Brain microvascular endothelial cell (primary cell): ENCODE measurements around the gene CBY1.

Source experiments
- DNase-seq: peaks from one replicate; pipeline ENCODE4 v3.0.0-alpha.2; 2020
- H3K27ac ChIP-seq: fragments of 250-450 bp; sonication (Bioruptor Pico); 2 replicates; pipeline ENCODE4 v1.5.1; 2020; ENCODE audit warnings: mild to moderate bottlenecking, moderate library complexity
- H3K27me3 ChIP-seq: fragments of 250-450 bp; sonication (Bioruptor Pico); replicated peaks from 2 replicates; pipeline ENCODE4 v1.5.1; 2020; ENCODE audit warnings: mild to moderate bottlenecking
- H3K36me3 ChIP-seq: fragments of 250-450 bp; sonication (Bioruptor Pico); replicated peaks from 2 replicates; pipeline ENCODE4 v1.5.1; 2020; ENCODE audit warnings: mild to moderate bottlenecking
- H3K4me3 ChIP-seq: 2 replicates; pipeline ENCODE4 v1.5.1; 2011; ENCODE audit warnings: low read depth, mild to moderate bottlenecking, control low read depth, low read length, moderate library complexity
- CTCF ChIP-seq: IDR thresholded peaks from 2 replicates; pipeline ENCODE4 v1.5.1; 2011; ENCODE audit warnings: low read depth, mild to moderate bottlenecking, moderate library complexity, low read length, control low read depth, inconsistent platforms; ENCODE audit errors: missing control alignments
- in situ Hi-C: cut with HindIII; loops from 2 replicates; pipeline ENCODE4 v1.10.0; 2017; ENCODE audit warnings: low sequenced_read_pairs, low pct_ligation_motif_present

CBY1 gene

DNA sequence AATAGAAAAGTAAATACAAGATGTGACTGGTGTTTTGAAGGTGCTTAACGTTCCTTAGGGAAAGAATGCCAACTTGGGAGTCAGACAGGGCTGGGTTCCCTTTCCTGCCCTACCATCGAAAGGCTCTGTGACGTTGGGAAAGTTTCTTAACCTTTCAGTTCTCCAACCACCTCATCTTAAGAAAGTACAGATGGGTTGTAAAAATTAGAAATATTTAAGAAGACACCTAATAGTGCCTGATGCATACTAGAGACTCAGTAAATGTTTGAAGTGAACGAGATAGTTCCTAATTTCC is 50.4 kb downstream of the CBY1 start:
- no peak for DNase-seq
- H3K27me3 ChIP-seq, result no peaks in the 10 kb centered on the region
- peak overlapping the region; percentile 92 for H3K4me3 ChIP-seq
- H3K36me3 ChIP-seq, result no peaks in the 10 kb centered on the region
- in situ Hi-C loops, result no loop called here
- peak overlapping the region; percentile 88 for H3K27ac ChIP-seq
- no peak for TF ChIP-seq CTCF

GRCh38 chr22:38707346-38707745 is 50.9 kb downstream of the CBY1 start:
- no peak overlapping the region for H3K27ac ChIP-seq
- no peak for DNase-seq
- in situ Hi-C loops, result no loop called here

DNA sequence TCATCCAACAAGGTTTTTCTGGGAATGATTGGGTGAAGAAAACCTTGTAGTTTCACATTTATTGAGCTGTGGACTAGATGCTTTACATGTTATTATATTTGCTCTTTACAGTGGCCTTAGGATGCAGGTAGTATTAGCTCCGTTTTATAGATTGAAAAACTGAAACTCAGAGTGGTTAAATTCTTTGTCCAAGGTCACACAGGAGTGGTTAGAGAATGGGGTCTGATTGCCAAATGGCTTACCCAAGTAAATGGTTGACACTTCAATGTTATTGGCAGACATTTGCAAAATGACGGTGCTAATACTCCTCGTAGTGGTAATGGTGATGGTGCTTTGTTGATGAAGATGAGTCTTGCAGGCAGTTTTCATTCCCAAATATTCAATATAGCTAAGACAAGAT is 51.5 kb downstream of the CBY1 start:
- Histone ChIP-seq H3K27ac (no peak overlapping the region), H3K27me3 (no peaks in the 10 kb centered on the region), H3K4me3 (no peak overlapping the region), H3K36me3 (peaks cover 5% of the 10 kb centered on the region)
- in situ Hi-C loops, result no loop called here
- DNase-seq, result no peak
- no peak for TF ChIP-seq CTCF

More at GRCh38 chr22:38707346-38707745, 50.9 kb downstream of the CBY1 start:
- TF ChIP-seq CTCF, result no peak
- H3K36me3 ChIP-seq, result no peaks in the 10 kb centered on the region
- H3K27me3 ChIP-seq, result no peaks in the 10 kb centered on the region
- H3K4me3 ChIP-seq, result peak overlapping the region; percentile 92

GRCh38 chr22:38709306-38709705 is 52.9 kb downstream of the CBY1 start:
- Histone ChIP-seq H3K27me3 (no peaks in the 10 kb centered on the region), H3K36me3 (peaks cover 5% of the 10 kb centered on the region), H3K27ac (no peak overlapping the region), H3K4me3 (no peak overlapping the region)
- in situ Hi-C loops, result no loop called here
- no peak for TF ChIP-seq CTCF
- DNase-seq, result no peak

- in situ Hi-C loops, result no loop called here
- TF ChIP-seq CTCF, result no peak
These were observed 53.9 kb downstream of the CBY1 start for GRCh38 chr22:38710351-38710750.

DNA sequence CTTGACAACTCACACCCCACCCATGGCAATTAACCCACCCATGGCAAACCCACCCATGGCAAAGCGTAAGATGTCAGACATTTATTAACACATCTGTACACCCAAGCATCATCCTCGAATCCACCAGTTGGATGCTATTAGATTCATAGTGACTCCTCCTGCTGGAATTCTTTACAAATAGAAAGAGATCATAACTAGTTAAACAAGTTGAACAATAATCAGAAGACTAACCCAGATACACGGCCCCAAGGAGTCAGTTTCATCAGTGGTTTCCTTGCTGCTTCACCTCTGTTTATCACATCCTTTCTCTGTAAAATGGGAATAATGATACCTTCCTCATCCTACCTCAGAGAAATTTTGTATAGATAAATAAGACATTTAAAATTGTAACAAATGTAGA is 54.4 kb downstream of the CBY1 start:
- H3K27ac ChIP-seq, result no peak overlapping the region
- no peaks in the 10 kb centered on the region for H3K27me3 ChIP-seq
- no peak overlapping the region for H3K4me3 ChIP-seq
- TF ChIP-seq CTCF, result no peak
- peaks cover 5% of the 10 kb centered on the region for H3K36me3 ChIP-seq
- in situ Hi-C loops, result no loop called here
- DNase-seq, result no peak

More at GRCh38 chr22:38710351-38710750, 53.9 kb downstream of the CBY1 start:
- Histone ChIP-seq H3K27ac (no peak overlapping the region), H3K27me3 (no peaks in the 10 kb centered on the region), H3K4me3 (no peak overlapping the region), H3K36me3 (peaks cover 5% of the 10 kb centered on the region)
- no peak for DNase-seq
